ENCODE measurements around the gene SELENBP1.
A peak's percentile ranks its signal among the peaks of the same experiment; 100 is the strongest.
"Not testable (repeated sequence)": the region's sequence is repeated elsewhere in the genome, so short reads cannot be mapped to it uniquely, and the experiment has no call there.

The SELENBP1 gene

GRCh38 chr1:151377150-151377884 is 4.8 kb upstream of the SELENBP1 start:
- DNase-seq (ENCODE audit: low spot score) = no peak

- DNase-seq (ENCODE audit: low spot score) = no peak
Measured at GRCh38 chr1:151373196-151373595, 691 bp upstream of the SELENBP1 start.

GRCh38 chr1:151371370-151372057 is 991 bp downstream of the SELENBP1 start:
- peak; percentile 87 for DNase-seq (ENCODE audit: low spot score)

- DNase-seq (ENCODE audit: low spot score) = peak; percentile 94
Measured at GRCh38 chr1:151370211-151370911, 2.1 kb downstream of the SELENBP1 start.

GRCh38 chr1:151369621-151370048 is 2.9 kb downstream of the SELENBP1 start:
- DNase-seq (ENCODE audit: low spot score) = no peak

GRCh38 chr1:151369302-151369610 is 3.2 kb downstream of the SELENBP1 start:
- no peak for DNase-seq (ENCODE audit: low spot score)

- DNase-seq (ENCODE audit: low spot score) = peak; percentile 23
Measured at GRCh38 chr1:151368393-151369301, 3.9 kb downstream of the SELENBP1 start.

- DNase-seq (ENCODE audit: low spot score) = peak; percentile 77
Measured at GRCh38 chr1:151367658-151368392, 4.7 kb downstream of the SELENBP1 start.

GRCh38 chr1:151364996-151365395 is 7.5 kb downstream of the SELENBP1 start:
- DNase-seq (ENCODE audit: low spot score) = no peak

- DNase-seq (ENCODE audit: low spot score) = no peak
Measured at GRCh38 chr1:151362308-151363155, 10.0 kb downstream of the SELENBP1 start.

- DNase-seq (ENCODE audit: low spot score) = no peak
Measured at GRCh38 chr1:151361883-151362282, 10.6 kb downstream of the SELENBP1 start.

GRCh38 chr1:151356696-151357095 is 15.8 kb downstream of the SELENBP1 start:
- DNase-seq (ENCODE audit: low spot score) = no peak

GRCh38 chr1:151352021-151352718 is 20.3 kb downstream of the SELENBP1 start:
- DNase-seq (ENCODE audit: low spot score) = peak; percentile 75

- not testable (repeated sequence) for DNase-seq (ENCODE audit: low spot score)
Measured at GRCh38 chr1:151350323-151350722, 22.2 kb downstream of the SELENBP1 start.

- peak; percentile 3 for DNase-seq (ENCODE audit: low spot score)
Measured at GRCh38 chr1:151347523-151348246, 24.8 kb downstream of the SELENBP1 start.

GRCh38 chr1:151346769-151347522 is 25.6 kb downstream of the SELENBP1 start, which contains the start of gene RFX5:
Gene RFX5, minus strand, starts transcription at chr1:151347252. Its CDS starts 932 bp downstream, at chr1:151346320.
- DNase-seq (ENCODE audit: low spot score) = peak; percentile 96

- DNase-seq (ENCODE audit: low spot score) = peak; percentile 22
Measured at GRCh38 chr1:151346082-151346768, 26.3 kb downstream of the SELENBP1 start.
